Measurements from ENCODE around the gene DDX20. TPM values are rescaled to one million over a fixed set of nuclear protein-coding genes. Genes with fewer than 3 reads are reported as not detected.

Gene DDX20
- total RNA-seq, 4 donors from 2014 or later = 9.5 to 19.9 (median 13.1) TPM

DNA sequence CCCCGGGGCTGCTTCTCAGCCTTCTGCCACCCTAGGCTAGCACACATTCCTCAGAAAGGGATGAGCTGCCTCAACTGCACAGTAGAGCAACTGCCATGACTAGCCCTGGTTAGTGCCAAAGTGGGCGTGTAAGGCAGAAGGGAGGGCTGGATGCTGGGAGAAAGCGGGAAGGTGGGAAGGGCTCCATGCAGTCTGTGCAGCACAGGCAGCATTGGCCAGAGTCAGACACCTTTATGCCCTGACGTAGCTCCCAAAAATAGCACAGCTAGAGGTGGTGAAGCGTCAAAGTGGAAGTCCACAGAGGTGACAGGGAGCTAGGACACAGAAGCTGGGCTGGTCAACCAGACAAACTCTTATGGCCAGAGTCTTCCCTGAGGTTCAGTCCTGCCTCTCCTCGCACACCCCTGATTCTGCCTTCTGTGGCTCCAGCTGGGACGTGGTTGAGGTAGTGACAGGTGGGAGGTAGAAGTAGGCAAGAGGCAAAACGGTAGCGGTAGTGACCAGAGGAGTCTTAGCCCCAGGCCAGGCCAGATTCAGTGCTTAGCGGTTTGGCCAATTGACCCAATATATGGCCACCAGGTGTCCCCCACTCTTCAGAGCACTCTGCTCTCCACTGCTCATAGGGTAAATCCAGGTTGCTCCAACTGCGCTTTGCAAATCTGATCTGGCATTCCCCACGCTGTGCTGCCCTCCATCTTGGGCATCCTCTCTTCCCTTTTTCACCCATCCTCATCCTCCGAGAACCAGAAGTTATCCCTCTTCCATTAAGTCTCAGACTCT is 45.6 kb downstream of the DDX20 start:
- TF ChIP-seq POLR2A (IDR thresholded peaks at IDR 0.05; ENCODE audit: low read depth) (no peak), POLR2AphosphoS5 (IDR thresholded peaks at IDR 0.05) (no peak), EP300 (IDR thresholded peaks at IDR 0.05) (no peak)
- TF ChIP-seq, protein P1, sequence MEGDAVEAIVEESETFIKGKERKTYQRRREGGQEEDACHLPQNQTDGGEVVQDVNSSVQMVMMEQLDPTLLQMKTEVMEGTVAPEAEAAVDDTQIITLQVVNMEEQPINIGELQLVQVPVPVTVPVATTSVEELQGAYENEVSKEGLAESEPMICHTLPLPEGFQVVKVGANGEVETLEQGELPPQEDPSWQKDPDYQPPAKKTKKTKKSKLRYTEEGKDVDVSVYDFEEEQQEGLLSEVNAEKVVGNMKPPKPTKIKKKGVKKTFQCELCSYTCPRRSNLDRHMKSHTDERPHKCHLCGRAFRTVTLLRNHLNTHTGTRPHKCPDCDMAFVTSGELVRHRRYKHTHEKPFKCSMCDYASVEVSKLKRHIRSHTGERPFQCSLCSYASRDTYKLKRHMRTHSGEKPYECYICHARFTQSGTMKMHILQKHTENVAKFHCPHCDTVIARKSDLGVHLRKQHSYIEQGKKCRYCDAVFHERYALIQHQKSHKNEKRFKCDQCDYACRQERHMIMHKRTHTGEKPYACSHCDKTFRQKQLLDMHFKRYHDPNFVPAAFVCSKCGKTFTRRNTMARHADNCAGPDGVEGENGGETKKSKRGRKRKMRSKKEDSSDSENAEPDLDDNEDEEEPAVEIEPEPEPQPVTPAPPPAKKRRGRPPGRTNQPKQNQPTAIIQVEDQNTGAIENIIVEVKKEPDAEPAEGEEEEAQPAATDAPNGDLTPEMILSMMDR (IDR thresholded peaks at IDR 0.05) = peak in 2 of 3 experiments; percentile 28 to 45
- Histone ChIP-seq H3K4me1 (peaks cover 0 to 7% (median 0%) of the 10 kb centered on the region in 4 donors), H3K36me3 (no peaks in the 10 kb centered on the region), H3K27me3 (no peaks in the 10 kb centered on the region), H3K9me3 (no peaks in the 10 kb centered on the region), H3K4me3 (no peak overlapping the region), H3K27ac (replicated peaks in 1 of 4) (no peak overlapping the region)
- DNase-seq (ENCODE audit: extremely low spot score) = no peak
- WGBS = 87% methylated on average over 11 of the region's 13 CpGs
- intact Hi-C loops (cut with DNase I) = no loop called here

DNA sequence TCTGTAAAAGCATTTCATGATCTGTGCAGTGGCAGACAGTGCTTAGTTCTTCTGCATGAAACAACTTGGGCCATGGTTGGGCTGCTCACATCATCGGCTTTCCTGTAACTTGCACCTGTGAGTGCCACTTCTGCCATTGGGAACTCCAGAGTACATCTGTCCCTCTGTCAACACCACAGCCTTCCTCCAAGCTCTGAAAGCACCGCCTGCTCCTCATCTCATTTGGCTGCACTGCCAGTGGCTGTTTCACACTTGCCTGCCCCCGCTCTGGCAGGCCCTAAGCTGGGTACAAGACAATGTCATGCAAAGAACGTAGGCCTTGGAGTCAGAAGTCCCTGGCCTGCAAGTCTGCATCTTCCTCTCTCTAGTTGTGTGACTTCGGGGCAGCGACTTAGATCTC is 46.4 kb downstream of the DDX20 start:
- H3K9me3 ChIP-seq = no peaks in the 10 kb centered on the region
- H3K4me1 ChIP-seq = peaks cover 0 to 7% (median 0%) of the 10 kb centered on the region in 4 donors
- H3K4me3 ChIP-seq = no peak overlapping the region
- H3K36me3 ChIP-seq = no peaks in the 10 kb centered on the region
- DNase-seq (ENCODE audit: extremely low spot score) = no peak
- WGBS = 82% methylated on average over 5 of the region's 6 CpGs
- TF ChIP-seq, protein P1 (IDR thresholded peaks at IDR 0.05) = no peak
- TF ChIP-seq EP300 (IDR thresholded peaks at IDR 0.05) = no peak
- H3K27ac ChIP-seq (replicated peaks in 1 of 4) = no peak overlapping the region
- intact Hi-C loops (cut with DNase I) = no loop called here
- no peaks in the 10 kb centered on the region for H3K27me3 ChIP-seq

DNA sequence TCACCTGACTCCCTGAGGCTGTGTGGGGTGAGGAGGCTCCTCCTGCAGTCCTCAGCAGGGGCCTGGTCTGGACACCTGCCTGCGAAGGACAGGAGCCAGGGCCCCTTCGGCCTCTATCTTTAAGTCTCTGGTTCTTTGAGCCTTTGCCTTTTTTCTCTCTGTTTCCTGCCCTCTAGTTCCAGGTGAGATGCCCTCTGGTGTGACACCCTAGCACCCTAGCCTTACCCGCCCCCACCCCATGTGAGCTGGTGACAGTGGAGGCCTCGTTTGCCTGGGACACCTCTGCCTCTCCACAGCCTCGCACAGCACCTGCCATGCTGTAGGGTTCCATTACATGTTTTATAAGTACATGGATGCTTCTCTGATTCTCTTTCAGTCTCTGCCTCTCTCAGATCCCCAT is 47.3 kb downstream of the DDX20 start:
- intact Hi-C loops (cut with DNase I) = no loop called here
- 100% methylated on average over 5 of the region's 5 CpGs for WGBS
- H3K27ac ChIP-seq (replicated peaks in 1 of 4) = no peak overlapping the region

DNA sequence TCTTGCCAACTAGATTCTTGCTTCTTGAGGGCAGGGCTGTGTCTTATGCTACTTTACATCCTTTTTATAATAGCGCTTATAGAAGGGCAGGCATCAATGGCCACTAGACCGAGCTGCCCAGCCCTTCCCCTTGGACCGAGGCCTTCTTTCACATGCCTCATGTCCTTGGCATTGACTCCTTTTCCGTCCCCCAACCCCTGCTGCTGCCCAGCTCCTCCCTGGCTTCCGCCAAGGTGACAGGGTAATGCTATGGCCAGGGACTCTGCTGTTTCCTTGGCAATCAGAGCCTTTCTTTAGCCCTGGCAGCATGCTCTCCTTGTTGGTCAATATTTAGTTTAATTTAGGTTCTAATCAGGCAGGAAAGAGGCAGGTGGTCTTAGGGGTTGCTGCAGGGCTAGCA is 48.2 kb downstream of the DDX20 start:
- intact Hi-C loops (cut with DNase I) = no loop called here
- Histone ChIP-seq H3K36me3 (no peaks in the 10 kb centered on the region), H3K4me1 (peaks cover 0 to 7% (median 0%) of the 10 kb centered on the region in 4 donors), H3K9me3 (no peaks in the 10 kb centered on the region), H3K27ac (replicated peaks in 1 of 4) (no peak overlapping the region), H3K27me3 (no peaks in the 10 kb centered on the region), H3K4me3 (no peak overlapping the region)
- DNase-seq (ENCODE audit: extremely low spot score) = no peak
- WGBS = 86% methylated on average over 5 of the region's 5 CpGs
- TF ChIP-seq POLR2AphosphoS5 (IDR thresholded peaks at IDR 0.05) (no peak), EP300 (IDR thresholded peaks at IDR 0.05) (no peak), POLR2A (IDR thresholded peaks at IDR 0.05; ENCODE audit: low read depth) (no peak)
- TF ChIP-seq, protein P1 (IDR thresholded peaks at IDR 0.05) = no peak

More for the DNA sequence above, 47.3 kb downstream of the DDX20 start:
- H3K9me3 ChIP-seq = no peaks in the 10 kb centered on the region
- H3K4me1 ChIP-seq = peaks cover 0 to 7% (median 0%) of the 10 kb centered on the region in 4 donors
- no peaks in the 10 kb centered on the region for H3K27me3 ChIP-seq
- H3K4me3 ChIP-seq = no peak overlapping the region
- no peak for DNase-seq (ENCODE audit: extremely low spot score)
- TF ChIP-seq EP300 (IDR thresholded peaks at IDR 0.05) = no peak
- no peak for TF ChIP-seq POLR2AphosphoS5 (IDR thresholded peaks at IDR 0.05)
- no peak for TF ChIP-seq POLR2A (IDR thresholded peaks at IDR 0.05; ENCODE audit: low read depth)
- TF ChIP-seq, protein P1 (IDR thresholded peaks at IDR 0.05) = no peak
- no peaks in the 10 kb centered on the region for H3K36me3 ChIP-seq
